ENCODE data around the gene TPX2.
A peak's percentile ranks its signal among the peaks of the same experiment; 100 is the strongest.
"Not testable (repeated sequence)": the region's sequence is repeated elsewhere in the genome, so short reads cannot be mapped to it uniquely, and the experiment has no call there.

TPX2 gene

DNA sequence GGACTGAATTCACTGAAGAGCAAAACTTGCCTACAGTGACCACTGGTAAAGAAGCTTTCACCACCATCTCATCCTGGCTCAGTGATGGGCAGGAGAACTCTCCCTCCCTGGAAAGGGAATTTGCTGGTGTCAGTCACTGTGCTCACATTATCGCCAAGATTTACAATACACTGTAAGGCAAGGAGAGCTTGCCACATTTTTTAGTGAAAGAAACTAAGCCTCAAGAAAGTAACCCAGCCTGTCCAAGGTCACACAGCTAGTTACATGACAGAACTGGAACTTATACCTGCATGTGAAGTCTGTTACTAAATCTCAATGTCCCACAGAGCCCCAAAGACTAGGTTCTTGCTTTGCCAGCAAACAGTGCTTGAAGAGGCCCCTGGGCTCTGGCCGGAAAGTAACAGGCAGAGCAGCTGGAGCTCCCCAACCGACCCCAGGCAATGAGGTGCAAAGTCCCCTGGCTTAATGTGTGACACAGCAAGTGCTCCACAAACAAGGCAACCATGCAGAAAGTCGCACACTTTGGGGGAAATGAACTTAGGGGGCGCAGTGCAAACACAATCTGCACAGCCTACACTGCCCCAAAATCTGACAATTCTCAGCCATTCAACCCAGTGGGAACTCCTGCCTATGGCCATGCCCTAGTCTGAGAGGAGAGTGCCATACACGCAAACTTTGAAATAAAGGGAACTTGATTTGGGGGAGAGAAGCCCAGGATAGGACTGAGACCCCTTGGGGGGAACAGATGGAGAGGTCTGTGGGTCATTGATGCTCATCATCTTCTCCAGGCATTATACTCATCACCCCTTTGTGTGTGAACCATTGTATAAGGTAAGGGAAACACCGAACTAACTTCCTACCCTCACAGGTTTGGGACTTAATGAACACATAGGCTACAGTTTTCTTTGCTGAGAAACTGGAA, 18.3 kb upstream of the TPX2 start:
- peak in 2 of 5 experiments; percentile 14 to 56 for DNase-seq

DNA sequence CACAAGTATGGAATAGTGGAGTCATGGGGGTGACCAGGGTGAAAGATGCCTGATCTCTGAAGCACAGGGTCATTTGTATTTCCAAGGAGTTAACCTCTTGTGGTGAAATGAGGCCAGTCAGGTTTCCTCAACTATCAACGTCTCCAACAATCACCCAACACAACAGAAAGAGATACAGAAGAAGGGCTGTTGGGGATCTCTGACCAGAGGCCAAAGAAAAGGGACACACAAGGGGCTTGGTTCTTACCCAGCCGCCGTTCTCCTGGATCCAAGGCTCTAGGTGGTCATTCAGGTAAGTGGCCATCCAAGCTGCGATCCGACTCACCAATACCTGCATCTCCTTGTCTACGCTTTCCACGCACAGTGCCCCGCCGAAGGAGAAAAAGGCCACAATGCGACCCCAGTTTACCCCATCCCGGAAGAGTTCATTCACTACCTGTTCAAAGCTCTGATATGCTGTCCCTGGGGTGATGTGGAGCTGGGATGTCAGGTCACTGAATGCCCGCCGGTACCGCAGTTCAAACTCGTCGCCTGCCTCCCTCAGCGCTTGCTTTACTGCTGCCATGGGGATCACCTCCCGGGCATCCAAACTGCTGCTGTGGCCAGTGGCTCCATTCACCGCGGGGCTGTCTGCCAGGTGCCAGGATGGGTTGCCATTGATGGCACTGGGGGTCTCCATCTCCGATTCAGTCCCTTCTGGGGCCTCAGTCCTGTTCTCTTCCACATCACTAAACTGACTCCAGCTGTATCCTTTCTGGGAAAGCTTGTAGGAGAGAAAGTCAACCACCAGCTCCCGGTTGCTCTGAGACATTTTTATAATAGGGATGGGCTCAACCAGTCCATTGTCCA, 17.5 kb upstream of the TPX2 start:
- DNase-seq, result peak in 1 of 5 experiments; percentile 36

DNA sequence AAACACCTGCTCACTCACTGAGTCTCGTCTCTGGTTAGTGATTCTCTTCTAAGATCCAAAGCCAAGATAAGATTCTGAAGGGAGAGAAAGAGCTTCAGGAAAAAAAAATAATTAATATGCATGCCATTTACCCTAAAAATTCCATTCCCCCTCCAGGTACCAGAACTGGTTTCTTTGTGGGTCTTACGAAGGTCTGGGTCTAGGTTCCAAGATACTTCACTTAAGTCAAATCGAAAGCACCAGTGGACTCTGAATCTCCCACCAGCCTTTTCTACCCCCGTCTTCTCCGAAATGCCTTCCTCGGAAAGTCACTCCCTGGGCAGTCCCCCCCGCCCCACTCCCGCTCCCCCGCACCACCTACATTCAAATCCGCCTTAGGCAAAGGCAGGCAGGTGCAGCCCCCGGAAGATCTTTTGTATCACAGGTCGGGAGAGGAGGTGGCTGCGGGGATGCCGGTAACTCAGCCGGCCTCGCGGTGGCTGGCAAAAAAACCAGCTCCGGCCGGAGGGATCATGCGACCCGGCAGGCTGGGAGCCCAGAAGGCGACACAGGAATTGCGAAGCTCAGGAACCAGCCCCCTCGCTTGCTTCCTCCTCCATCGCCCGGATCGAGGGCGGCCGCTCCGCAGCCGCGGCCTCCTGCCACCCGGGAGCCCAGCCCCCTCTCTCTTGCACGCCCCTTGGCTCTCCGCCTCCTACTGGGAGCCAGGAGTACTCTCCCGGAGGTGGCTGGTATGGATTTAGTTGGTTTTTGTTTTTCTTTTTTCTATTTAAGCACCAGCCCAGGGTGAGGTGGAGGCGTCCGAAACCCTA, 16.6 kb upstream of the TPX2 start, which contains the start of gene BCL2L1:
TSS of gene BCL2L1 (minus strand) at position 612 of the 812 bp plus-strand sequence. CDS start 650 bp downstream, outside the sequence.
- peak; percentile 38 to 76 (median 61) for DNase-seq

DNA sequence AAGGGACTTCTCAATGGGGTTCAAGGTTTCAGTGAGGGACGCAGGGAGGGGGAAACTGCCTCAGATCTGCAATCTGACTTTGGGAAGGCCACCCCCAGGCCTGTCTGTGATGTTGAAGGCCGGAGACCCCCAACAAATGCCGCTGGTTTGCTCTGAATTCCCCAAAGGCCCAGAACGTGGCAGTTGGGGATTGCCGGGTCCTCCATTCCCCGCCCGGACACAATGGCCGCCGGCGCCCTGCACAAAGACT, 16.1 kb upstream of the TPX2 start:
- no peak for DNase-seq

DNA sequence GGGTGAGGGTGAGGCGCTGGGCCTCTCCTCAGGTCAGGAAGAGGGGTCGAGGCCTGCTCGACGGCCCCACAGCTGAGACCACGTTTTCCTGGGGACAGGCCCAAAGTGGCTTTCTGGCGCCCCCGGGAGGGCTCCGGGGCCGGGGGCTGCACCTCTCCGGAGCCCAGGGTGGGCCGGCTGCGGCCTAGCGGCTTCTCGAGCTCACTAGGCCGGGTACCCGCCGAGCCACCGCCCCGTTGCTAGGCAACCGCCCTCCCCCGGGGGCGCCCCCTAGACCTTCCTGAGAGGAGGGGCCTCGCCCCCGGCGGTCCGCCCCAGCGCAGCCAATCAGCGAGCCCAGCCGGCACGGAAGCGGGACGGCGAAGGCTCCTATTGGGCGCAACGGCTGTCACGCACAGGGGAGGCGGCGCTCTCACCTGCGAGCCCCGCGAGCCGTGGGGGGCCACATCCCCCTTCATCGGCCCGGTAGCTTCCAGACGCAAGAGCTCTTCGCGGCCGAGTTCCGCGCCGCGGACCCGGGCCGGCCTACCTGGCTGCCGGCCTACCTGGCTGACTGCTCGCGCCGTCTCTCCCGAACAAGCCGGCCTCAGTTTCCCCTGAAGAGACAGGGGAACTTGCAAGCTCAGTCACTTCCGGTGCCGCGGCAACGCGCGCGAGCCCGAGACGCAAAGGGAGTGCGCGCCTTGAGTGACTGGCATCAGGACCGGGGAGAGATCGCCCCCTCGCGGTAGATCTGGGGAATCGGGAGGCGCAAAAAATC, 15.6 kb upstream of the TPX2 start:
- DNase-seq, result peak; percentile 96 to 99 (median 97)

DNA sequence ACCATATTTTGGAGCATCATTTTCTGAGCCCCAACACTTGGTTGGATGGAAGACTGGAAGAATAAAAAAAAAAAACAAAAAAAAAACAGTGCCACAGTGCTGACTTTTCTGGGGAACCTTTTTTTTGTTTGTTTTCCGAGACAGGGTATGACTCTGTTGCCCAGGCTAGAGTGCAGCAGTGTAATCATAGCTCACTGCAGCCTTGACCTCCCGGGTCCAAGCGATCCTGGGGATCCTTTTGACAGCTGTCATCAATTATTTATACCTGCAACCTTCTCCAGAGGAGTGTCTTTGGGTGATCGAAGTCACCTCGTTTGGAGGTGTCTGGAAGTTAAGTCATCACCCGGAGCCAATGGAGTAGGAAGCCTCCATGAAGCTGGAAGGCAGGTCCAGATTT, 7.8 kb upstream of the TPX2 start:
- DNase-seq, result no peak

DNA sequence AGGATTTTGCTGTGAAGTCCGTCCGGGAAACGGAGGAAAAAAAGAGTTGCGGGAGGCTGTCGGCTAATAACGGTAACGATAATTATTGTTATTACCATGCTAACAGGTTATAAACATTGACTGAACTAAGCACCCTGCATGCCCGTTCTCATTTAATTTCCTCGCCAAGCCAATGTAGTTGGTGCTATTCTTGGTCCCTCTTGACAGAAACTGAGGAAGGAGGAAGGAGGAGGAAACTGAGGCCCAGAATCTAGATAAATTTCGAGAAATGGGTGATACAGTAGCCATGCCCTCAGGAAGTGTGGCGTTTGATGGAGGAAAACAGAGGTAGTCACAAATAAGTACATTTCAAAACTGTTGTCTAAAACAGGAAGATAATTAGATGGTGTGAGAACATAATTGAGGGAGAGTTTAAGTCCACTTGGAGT, 474 bp downstream of the TPX2 start:
- no peak for DNase-seq

DNA sequence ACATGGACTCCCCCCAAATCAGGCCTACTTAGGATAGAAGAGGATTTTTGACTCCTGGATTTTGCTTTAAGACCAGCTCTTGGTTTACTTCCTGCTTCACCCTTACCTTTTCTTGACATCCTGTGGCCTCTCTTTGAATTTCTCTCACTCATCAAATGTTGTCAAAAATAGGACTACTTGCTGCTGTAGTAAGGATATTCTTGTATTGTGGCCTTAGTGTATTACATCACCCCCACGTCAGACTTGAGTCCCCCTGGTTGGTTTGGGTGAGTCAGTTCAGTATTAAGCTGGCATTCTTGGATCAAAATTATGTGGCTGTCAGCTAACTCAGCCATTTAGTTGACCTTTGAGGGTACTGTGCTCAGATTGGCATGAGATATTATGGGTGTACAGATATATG, 1.1 kb downstream of the TPX2 start:
- peak in 1 of 5 experiments; percentile 76 for DNase-seq

DNA sequence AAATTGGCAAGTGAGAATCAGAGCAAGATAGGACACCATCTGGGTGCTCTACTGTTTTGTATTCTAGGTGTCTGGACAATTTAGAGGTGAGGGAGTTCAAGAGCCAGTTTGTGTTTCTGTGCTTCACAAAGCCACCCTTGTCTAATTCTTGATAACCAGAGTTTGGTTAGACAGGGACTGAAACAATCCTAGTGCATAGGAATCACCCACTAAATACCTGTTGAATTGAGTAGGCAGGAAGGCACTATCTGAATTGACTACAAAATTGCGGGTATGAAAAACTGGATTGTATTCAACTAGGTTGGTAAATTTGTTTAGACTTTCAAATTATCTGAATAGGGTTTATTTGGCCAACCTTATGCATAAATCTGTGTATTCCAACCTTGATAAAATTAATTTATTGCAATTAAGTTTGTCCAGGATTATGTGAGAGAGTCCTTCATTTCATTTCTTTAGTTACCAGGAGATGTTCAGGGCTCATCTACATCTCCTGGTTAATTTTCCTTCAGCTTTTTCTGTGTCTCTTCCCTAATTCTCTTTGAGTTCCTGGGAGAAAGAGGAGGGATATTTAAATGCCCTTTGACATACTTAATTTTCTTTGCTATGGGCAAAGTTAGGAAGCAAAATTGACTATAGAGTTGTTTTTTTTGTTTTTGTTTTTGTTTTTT, 1.7 kb downstream of the TPX2 start:
- no peak for DNase-seq

DNA sequence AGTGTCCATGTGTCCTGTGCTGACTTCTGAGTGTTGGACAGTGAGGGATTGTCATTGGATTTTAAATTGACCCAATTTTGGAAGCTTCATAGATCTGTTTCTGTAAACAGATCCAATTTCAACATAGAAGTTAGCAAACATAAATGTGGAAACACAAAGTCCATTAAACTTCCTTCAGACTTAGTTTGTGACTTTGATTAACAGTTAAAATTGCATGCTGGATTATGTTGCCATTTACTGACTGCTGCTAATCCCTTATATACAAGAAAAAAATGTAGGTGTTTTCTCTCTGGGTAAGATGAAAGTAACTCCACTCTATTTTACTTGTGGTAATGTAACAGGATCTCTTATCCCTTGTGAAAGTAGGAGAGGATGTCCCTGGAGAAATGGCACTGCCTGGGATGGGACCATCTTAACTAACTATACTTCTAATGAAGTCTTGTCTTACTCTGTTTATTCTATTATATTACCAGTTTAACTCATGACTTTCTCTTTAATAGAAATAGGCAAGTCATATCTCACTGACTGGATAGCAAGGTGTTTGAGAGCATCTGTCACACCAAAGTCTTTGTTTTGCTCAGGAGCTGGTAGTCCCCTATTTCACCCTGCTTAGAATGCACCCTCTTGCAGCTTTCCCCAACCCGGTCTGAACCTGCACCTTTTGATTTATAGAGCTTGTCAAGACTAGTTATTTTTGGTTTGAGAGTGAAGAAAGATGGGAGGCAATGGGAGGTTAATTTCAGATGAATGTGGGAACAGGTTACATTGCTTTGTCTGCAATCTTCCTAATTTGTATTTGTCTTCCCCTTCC, 7.2 kb downstream of the TPX2 start:
- peak in 1 of 5 experiments; percentile 38 for DNase-seq

DNA sequence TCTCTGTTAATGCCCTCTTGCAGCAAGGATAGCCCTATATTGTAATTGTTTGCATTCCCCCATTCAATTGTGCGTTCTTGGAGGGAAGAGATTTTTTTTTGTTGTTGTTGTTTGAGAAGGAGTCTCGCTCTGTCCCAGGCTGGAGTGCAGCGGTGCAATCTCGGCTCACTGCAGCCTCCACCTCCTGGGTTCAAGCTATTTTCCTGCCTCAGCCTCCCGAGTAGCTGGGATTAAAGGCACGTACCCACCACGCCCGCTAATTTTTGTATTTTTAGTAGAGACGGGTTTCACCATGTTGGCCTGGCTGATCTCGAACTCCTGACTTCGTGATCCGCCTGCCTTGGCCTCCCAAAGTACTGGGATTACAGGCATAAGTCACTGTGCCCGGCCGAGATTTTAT, 7.9 kb downstream of the TPX2 start:
- not testable (repeated sequence) for DNase-seq

DNA sequence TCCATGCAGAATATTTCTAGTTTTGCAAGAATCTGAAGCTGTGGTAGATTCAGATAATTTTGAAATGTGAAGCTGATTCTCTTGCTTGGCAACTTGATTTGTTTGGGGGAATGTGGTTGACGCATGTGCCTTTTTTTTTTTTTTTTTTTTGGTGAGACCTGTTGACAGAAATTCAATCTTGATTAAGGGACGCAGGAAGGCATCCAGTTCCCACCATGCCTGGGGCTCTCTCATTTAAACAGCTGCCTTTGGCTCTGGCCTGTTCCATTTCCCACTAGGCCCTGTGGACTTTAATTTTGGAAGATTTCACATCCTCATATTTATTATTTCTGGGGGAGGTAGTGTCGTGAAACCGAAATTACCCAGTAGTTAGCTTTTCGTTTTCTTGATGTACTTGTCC, 8.6 kb downstream of the TPX2 start:
- DNase-seq, result no peak

DNA sequence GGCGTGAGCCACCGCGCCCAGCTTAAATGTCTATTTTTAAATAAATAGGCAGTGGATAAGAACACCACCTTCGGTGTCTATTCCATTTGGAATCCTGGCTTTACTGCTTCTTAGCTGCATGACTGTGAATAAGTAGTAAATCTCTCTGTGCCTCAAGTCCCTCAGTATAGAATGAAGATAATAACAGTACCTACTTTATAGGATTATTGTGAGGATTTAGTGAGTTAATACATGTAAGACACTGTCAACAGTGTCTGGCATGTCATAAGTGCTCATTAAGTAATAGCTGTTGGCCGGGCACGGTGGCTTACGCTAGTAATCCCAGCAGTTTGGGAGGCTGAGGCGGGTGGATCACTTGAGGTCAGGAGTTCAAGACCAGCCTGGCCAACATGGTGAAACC, 10.1 kb downstream of the TPX2 start:
- DNase-seq, result no peak

DNA sequence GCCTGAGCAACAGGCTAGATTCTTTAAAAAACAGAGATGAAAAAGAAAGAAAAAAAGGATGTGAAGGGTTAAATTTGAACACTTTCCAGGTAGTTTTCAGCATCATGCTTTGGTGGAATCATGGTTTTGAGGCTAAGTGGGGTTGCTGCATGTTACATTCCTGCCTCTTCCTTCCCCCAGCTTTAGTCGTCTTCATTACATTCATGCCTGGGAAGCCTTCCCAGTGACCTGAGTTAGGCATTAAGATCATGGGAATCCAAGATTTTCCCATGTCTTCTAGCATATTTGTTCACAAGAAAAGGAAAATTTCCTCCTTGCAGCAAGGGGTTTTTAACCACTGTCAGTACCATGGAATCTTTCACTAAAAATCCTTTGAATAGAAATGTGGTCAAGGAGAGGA, 12.0 kb downstream of the TPX2 start:
- no peak for DNase-seq

DNA sequence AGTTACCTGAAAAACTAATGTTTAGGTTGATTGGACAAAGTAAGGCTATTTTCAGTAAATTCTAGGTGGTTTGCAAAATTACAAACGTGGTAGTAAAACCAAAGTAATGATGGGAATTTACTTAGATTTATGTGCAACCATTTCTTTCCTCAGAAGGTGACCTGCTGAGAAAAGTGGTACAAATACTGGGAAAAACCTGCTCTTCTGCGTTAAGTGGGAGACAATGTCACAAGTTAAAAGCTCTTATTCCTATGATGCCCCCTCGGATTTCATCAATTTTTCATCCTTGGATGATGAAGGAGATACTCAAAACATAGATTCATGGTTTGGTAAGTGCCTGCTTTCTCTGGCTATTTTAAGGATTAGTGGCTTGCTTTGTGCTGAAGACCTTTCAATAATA, 18.2 kb downstream of the TPX2 start:
- no peak for DNase-seq

DNA sequence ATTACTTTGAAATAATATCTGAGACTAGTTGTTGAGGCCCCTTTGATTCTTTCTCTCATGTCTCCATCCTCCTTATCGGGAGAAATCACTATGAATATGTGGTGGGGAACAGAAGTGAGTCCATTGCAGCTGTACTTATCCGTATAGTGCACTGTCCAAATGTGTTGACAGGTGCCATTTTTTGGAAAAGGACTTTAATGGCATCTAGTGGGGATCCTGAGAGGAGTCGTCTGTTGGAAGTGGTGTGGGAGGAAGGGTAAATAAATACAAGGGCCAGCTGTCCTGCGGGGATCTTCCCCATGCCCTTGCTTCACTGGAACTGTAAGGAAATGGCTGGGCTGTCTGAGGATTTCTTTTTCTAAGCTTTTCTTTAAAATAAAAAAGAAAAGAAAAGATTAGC, 19.4 kb downstream of the TPX2 start:
- DNase-seq, result no peak

DNA sequence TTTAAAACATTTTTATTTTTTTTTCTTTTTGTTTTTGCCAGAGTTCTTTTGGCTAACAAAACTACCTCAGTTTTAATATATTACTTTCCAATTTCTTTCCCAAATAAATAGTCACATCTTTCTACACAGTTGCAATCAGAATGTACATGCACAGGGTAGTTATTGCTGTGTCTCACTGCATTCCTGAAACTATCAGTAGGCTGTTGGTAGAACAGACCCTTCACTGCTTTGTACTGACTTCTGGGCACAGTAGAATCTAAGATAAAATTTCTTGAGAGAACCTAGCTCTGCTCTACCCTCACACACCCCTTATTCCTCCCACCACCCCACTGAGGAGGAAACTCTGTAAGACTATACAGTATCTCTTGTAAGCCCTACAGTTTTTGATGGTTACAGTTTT, 19.9 kb downstream of the TPX2 start:
- DNase-seq, result no peak

DNA sequence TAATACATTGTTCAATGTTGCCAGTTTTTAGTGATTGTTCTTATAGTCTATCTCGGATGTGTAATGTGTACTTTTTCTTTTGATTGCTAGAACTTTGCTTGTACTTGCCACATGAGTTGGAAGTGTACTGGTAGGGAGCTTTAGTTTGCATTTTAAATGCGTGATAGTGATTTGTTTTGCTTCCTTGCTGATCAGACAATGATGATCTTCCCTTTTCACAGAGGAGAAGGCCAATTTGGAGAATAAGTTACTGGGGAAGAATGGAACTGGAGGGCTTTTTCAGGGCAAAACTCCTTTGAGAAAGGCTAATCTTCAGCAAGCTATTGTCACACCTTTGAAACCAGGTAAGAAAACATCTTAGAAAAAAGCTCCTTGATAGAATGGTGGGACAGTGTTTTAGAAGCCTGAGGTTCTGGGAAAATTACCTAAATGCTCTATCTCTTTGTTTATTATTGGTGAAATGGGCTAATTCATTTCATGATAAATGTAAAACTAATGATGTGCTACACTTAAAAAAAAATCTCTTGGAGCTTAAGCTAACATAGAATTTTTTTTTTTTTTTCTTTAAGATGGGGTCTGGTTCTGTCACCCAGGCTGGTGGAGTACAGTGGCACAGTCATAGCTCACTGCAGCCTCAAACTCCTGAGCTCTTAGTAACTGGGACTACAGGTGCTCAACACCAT, 20.9 kb downstream of the TPX2 start:
- no peak for DNase-seq

DNA sequence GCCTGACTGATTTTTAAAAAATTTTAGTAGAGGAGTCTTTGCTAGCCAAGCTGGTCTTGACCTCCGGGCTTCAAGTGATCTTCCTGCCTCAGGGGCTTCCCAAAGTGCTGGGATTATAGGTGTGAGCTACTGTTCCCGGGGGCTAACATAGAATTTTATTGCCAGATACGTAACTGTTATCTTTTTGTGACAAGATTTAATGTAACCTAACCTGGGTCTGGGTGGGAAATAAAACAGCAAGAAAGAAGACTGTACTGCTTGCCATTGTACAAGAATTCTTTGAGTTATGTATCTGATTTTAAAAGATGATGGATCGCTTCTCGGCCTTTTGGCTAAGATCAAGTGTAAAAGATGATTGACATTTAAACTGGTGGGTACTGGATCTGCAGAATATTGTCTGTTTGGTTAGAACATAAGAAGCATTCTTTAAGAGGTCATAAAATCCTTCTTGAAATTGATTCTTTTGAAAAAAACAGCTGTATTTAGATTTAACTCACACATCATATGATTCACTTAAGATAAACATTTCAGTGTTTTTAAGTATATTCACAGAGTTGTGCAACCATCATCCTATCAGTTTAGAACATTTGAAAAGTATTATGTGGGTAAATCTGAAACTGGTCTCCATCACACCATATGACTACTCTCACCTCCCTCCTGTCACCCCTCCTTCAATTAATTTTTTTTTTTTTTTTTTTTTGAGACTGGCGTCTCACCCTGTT, 21.6 kb downstream of the TPX2 start:
- DNase-seq, result peak in 1 of 5 experiments; percentile 33

Data from T-helper 2 cell (primary cell).